Spleen (tissue), 11 donors: ENCODE measurements around the gene OR52N2. TPM values are rescaled to one million over a fixed set of nuclear protein-coding genes. Genes with fewer than 3 reads are reported as not detected.
A peak's percentile ranks its signal among the peaks of the same experiment; 100 is the strongest.

ENCODE experiments used
- DNase-seq: peaks from one replicate; pipeline ENCODE4 v3.0.0-alpha.2; 2020
- H3K27ac ChIP-seq, 8 donors: fragments of 200-600 bp; sonication (generic) in 7 of 8; 1 replicate in 4 of 8; 2 replicates in 4 of 8; pipeline versions ENCODE4 v1.5.0 to v1.8.0; 2016 to 2021; ENCODE audit warnings: inconsistent platforms in 4 of 8, mild to moderate bottlenecking in 4 of 8, moderate library complexity in 1 of 8
- H3K27me3 ChIP-seq, 7 donors: fragments of 200-600 bp; sonication (generic) in 6 of 7; replicated peaks in 1 of 7; 1 replicate in 4 of 7; 2 replicates in 3 of 7; pipeline versions ENCODE4 v1.5.0 to v1.8.0; 2016 to 2021; ENCODE audit warnings: inconsistent platforms in 3 of 7, mild to moderate bottlenecking in 1 of 7
- H3K36me3 ChIP-seq, 6 donors: fragments of 200-600 bp; sonication (generic) in 5 of 6; 1 replicate in 4 of 6; 2 replicates in 2 of 6; pipeline versions ENCODE4 v1.5.0 to v1.8.0; 2016 to 2021; ENCODE audit warnings: inconsistent platforms in 2 of 6
- H3K4me1 ChIP-seq, 6 donors: fragments of 200-600 bp; sonication (generic) in 5 of 6; 1 replicate in 3 of 6; 2 replicates in 3 of 6; pipeline versions ENCODE4 v1.5.0 to v1.8.0; 2016 to 2021; ENCODE audit warnings: inconsistent platforms in 3 of 6
- H3K4me3 ChIP-seq, 8 donors: fragments of 200-600 bp; sonication (generic) in 7 of 8; 1 replicate in 4 of 8; 2 replicates in 4 of 8; pipeline versions ENCODE4 v1.5.0 to v1.8.0; 2016 to 2021; ENCODE audit warnings: inconsistent platforms in 4 of 8, mild to moderate bottlenecking in 4 of 8, moderate library complexity in 2 of 8
- H3K9me3 ChIP-seq, 8 donors: fragments of 200-600 bp; sonication (generic) in 7 of 8; 1 replicate in 4 of 8; 2 replicates in 4 of 8; pipeline versions ENCODE4 v1.5.0 to v1.8.0; 2016 to 2021; ENCODE audit warnings: inconsistent platforms in 4 of 8
- CTCF ChIP-seq, 11 experiments: fragments of 200-600 bp in 7 of 11; fragments of 450-650 bp in 4 of 11; sonication (generic) in 4 of 11; IDR thresholded peaks in 8 of 11; conservative IDR thresholded peaks in 3 of 11; 1 replicate in 7 of 11; 2 replicates in 4 of 11; pipeline versions ENCODE4 v1.4.0 to v1.8.0; 2016 to 2021; ENCODE audit warnings: antibody characterized with exemption in 11 of 11, inconsistent platforms in 4 of 11, mild to moderate bottlenecking in 1 of 11
- POLR2A ChIP-seq, 3 donors: fragments of 450-650 bp; IDR thresholded peaks; one replicate each; pipeline ENCODE4 v1.5.1; 2017; ENCODE audit warnings: antibody characterized with exemption in 3 of 3, mild to moderate bottlenecking in 1 of 3
- POLR2AphosphoS5 ChIP-seq, 3 donors: sonication (generic); formaldehyde crosslinking; IDR thresholded peaks; one replicate each; pipeline ENCODE4 v1.5.1; 2017; ENCODE audit warnings: antibody characterized with exemption in 3 of 3
- WGBS, 5 donors: extraction: QIAGEN DNeasy Blood & Tissue Kit in 3 of 5; methylation state at CpG; one replicate each; pipeline versions ENCODE4 v1.1.5 to v1.1.7; 2013 to 2018; 5-methylcytosine and 5-hydroxymethylcytosine counted together
- intact Hi-C: fragments of 100-400 bp; cut with DNase I; formaldehyde crosslinking; loops from one replicate; pipeline ENCODE4 v1.15.0; 2023; ENCODE audit warnings: low total_unique reads
- polyA plus RNA-seq, 3 donors: library from polyadenylated mRNA; stranded (reverse); fragments of 200-250 nt; gene quantifications; one replicate each; pipeline ENCODE4 v1.2.1, GENCODE V29; 2013
- total RNA-seq, 7 donors: library from RNA; depleted of rRNA in 3 of 7; stranded (reverse); fragments of >200 nt in 3 of 7; fragmentation: NEBNext Ultra II Directional in 4 of 7; extraction: Animal tissue kit (Norgen Biotek cat#: 25700) in 4 of 7; gene quantifications; one replicate each; pipeline versions ENCODE4 v1.1.0 to v1.2.1, GENCODE V29; 2016 to 2021
- donor health status: healthy with polysubstance abuse.
- donor health status: DM: no; HTN: no; CAD: no; lungs with moderate emphysema.
- donor health status: DM: no; HTN: no; CAD: no.
- donor health status: Bipolar disorder and iron deficiency.
- donor health status: healthy.
- donor health status: DM: no; HTN: no; CAD: no.
- donor health status: DM: yes; HTN: yes; CAD: no.

OR52N2 gene
- total and polyA plus RNA-seq, 10 donors, result 0.67 TPM; not detected in 9

GRCh38 chr11:5809905-5810795 lies 1.4 kb downstream of the OR52N2 start:
- intact Hi-C loops, result loop anchor here (2.0 to 5.0 kb wide), 3 partner anchors 213 to 688 kb away; partner anchors contain the start of gene TRIM6
- Histone ChIP-seq H3K27me3 (peaks cover 0 to 15% (median 0%) of the 10 kb centered on the region in 7 donors), H3K36me3 (no peaks in the 10 kb centered on the region), H3K4me3 (no peak overlapping the region), H3K27ac (no peak overlapping the region), H3K9me3 (no peaks in the 10 kb centered on the region), H3K4me1 (peaks cover 0 to 24% (median 14%) of the 10 kb centered on the region in 6 donors)
- 70 to 75% (median 71%) methylated on average over 6 of the region's 6 CpGs for WGBS, 5 donors
- DNase-seq, result no peak
- TF ChIP-seq POLR2A (IDR thresholded peaks at IDR 0.05) (no peak), CTCF (IDR thresholded peaks at IDR 0.05 in 8 of 11, conservative IDR thresholded peaks at IDR 0.05 in 3 of 11) (no peak), POLR2AphosphoS5 (IDR thresholded peaks at IDR 0.05) (no peak)

- H3K27me3 ChIP-seq, result no peaks in the 10 kb centered on the region
- WGBS, 5 donors, result 28 to 44% (median 37%) methylated on average over 4 of the region's 4 CpGs
- peaks cover 0 to 33% (median 13%) of the 10 kb centered on the region in 6 donors for H3K4me1 ChIP-seq
- peak overlapping the region in 2 of 8 donors; percentile 24 to 62 for H3K27ac ChIP-seq
- no peak overlapping the region for H3K4me3 ChIP-seq
- no peak for DNase-seq
- intact Hi-C loops, result no loop called here
- H3K9me3 ChIP-seq, result no peaks in the 10 kb centered on the region
- no peak for TF ChIP-seq CTCF (IDR thresholded peaks at IDR 0.05 in 8 of 11, conservative IDR thresholded peaks at IDR 0.05 in 3 of 11)
- no peak for TF ChIP-seq POLR2A (IDR thresholded peaks at IDR 0.05)
- TF ChIP-seq POLR2AphosphoS5 (IDR thresholded peaks at IDR 0.05), result no peak
- H3K36me3 ChIP-seq, result no peaks in the 10 kb centered on the region
Measured at GRCh38 chr11:5815534-5815933, 6.8 kb downstream of the OR52N2 start.

GRCh38 chr11:5818245-5818886 lies 9.6 kb downstream of the OR52N2 start:
- Histone ChIP-seq H3K4me1 (peaks cover 0 to 33% (median 13%) of the 10 kb centered on the region in 6 donors), H3K27ac (no peak overlapping the region), H3K9me3 (no peaks in the 10 kb centered on the region), H3K36me3 (no peaks in the 10 kb centered on the region), H3K27me3 (no peaks in the 10 kb centered on the region), H3K4me3 (peak overlapping the region in 2 of 8 donors; percentile 1 to 24)
- TF ChIP-seq POLR2AphosphoS5 (IDR thresholded peaks at IDR 0.05) (no peak), POLR2A (IDR thresholded peaks at IDR 0.05) (no peak), CTCF (IDR thresholded peaks at IDR 0.05 in 8 of 11, conservative IDR thresholded peaks at IDR 0.05 in 3 of 11) (no peak)
- WGBS, 5 donors, result 9 to 32% (median 25%) methylated on average over 1 of the region's 1 CpG
- no peak for DNase-seq
- intact Hi-C loops, result no loop called here
